ENCODE measurements around the gene GPR137B.

DNA sequence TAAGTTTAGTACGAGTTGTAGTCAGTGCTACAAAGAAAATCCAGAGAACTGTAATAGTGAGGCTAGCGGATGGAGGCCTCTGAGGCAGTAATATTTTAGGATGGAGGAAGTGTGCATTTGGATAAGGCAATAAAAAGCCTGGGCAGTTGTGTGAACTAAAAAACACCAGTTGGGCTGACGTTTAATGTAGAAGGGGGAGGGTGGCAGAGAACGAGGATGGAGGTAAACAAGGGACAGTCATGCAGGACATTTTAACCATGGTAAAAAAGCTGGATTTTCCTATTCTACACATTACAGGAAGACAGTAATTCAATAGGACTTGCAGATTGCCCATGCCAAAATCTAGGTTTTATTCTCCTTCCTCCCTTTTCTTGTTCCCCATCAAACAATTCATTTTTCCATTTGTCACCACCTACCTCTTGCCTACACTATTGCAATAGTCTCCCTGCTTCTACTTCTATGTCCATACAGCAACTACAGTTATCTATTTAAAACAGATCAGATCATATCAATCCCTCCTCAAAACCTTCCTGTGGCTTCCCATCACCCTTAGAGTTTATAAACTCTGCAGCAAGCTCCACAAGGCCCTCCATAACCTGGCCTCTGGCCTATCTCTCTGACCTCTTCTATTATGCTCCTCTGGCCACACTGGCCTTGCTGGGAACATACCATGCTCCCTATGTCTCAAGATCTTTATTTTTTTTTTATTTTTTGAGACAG lies 111.7 kb downstream of the GPR137B start:
- TF ChIP-seq POLR2A (IDR thresholded peaks at IDR 0.05) = no peak
- TF ChIP-seq, protein P1, sequence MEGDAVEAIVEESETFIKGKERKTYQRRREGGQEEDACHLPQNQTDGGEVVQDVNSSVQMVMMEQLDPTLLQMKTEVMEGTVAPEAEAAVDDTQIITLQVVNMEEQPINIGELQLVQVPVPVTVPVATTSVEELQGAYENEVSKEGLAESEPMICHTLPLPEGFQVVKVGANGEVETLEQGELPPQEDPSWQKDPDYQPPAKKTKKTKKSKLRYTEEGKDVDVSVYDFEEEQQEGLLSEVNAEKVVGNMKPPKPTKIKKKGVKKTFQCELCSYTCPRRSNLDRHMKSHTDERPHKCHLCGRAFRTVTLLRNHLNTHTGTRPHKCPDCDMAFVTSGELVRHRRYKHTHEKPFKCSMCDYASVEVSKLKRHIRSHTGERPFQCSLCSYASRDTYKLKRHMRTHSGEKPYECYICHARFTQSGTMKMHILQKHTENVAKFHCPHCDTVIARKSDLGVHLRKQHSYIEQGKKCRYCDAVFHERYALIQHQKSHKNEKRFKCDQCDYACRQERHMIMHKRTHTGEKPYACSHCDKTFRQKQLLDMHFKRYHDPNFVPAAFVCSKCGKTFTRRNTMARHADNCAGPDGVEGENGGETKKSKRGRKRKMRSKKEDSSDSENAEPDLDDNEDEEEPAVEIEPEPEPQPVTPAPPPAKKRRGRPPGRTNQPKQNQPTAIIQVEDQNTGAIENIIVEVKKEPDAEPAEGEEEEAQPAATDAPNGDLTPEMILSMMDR (IDR thresholded peaks at IDR 0.05) = no peak
